ENCODE measurements around the gene ENTPD8. TPM values are rescaled to one million over a fixed set of nuclear protein-coding genes. Genes with fewer than 3 reads are reported as not detected.
"Not testable (repeated sequence)": the region's sequence is repeated elsewhere in the genome, so short reads cannot be mapped to it uniquely, and the experiment has no call there.

The ENTPD8 gene
- total and polyA plus RNA-seq, 5 experiments from 2014 or later: not detected

DNA sequence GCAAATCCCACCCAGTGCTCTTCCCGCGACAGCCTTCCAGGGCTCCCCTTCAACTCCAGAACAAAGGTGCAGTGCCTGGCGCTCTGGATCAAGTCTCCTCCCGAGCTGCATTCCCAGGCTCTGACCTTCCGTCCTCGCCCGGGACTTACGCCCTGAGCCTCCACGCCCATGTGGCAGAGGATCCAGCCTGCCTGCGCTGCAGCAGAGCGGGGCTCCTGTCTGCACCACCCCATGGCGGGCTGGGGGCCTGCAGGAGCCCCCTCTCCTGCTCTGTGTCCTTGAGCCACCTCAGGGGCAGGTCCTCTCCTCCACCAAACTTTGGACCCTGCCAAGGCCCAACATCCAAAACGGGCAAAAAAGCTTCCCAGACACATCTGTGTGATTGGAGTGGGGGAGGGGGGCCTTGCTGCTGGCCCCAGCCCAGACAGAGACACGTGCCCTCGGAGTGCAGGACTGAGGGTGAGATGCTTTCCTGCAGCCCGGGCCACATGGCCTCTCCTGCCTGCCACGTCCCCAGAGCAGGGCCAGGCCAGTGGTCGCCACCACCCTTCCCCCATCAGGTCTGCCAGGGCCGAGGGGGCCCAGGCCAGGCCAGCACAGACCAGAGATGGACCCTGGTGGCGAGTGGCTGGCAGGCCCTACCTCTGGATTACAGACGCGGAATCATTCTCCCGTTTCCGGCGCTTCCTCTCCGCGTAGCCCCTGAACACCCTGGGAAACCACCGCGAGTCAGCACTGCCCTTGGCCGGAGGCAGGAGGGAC, 13.6 kb upstream of the ENTPD8 start:
- Mint-ChIP-seq H3K27ac (peak overlapping the region in 1 of 10 donors; percentile 49), H3K9me3 (peaks cover 0 to 11% (median 0%) of the 10 kb centered on the region in 9 donors), H3K4me3 (peak overlapping the region in 7 of 10 donors; percentile 7 to 66 (median 39)), H3K27me3 (no peaks in the 10 kb centered on the region), H3K36me3 (peaks cover 0 to 8% (median 7%) of the 10 kb centered on the region in 3 donors), H3K4me1 (peaks cover 4 to 54% (median 35%) of the 10 kb centered on the region in 4 donors)
- POLR2A ChIA-PET: no interaction called here
- DNase-seq: peak in 3 of 10 donors; percentile 1 to 53 (median 7)
- ATAC-seq: no peak

DNA sequence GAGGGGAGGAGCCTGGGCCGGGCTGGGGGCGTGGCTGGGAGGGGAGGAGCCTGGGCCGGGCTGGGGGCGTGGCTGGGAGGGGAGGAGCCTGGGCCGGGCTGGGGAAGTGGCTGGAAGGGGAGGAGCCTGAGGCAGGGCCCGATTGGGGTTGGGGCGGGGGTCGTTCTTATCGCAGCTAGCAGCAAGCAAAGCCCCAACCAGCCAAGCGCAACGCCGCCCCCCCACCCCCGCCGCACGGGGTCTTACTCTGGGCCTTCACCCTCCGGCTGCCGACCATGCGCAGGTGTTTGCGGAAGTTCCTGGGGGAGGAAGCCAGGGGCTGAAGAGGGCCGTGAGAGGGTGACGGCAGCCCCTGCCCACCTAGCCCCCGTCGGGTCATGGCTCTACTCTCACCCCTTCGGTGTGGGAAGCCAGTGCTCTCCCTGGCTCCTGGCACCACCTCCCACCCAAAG, 13.0 kb upstream of the ENTPD8 start:
- H3K9me3 Mint-ChIP-seq: peaks cover 0 to 11% (median 0%) of the 10 kb centered on the region in 9 donors
- peak overlapping the region in 7 of 10 donors; percentile 7 to 66 (median 39) for H3K4me3 Mint-ChIP-seq
- H3K4me1 Mint-ChIP-seq: peaks cover 4 to 55% (median 32%) of the 10 kb centered on the region in 4 donors
- no peaks in the 10 kb centered on the region for H3K27me3 Mint-ChIP-seq
- no peak overlapping the region for H3K27ac Mint-ChIP-seq
- peaks cover 0 to 13% (median 10%) of the 10 kb centered on the region in 3 donors for H3K36me3 Mint-ChIP-seq
- peak in 5 of 10 donors; percentile 15 to 75 (median 36) for DNase-seq
- POLR2A ChIA-PET: interaction anchor here (1.0 kb wide), 1 partner anchor 9 kb away, joined by 3 read pairs; no protein-coding TSS in a partner anchor
- no peak for ATAC-seq

DNA sequence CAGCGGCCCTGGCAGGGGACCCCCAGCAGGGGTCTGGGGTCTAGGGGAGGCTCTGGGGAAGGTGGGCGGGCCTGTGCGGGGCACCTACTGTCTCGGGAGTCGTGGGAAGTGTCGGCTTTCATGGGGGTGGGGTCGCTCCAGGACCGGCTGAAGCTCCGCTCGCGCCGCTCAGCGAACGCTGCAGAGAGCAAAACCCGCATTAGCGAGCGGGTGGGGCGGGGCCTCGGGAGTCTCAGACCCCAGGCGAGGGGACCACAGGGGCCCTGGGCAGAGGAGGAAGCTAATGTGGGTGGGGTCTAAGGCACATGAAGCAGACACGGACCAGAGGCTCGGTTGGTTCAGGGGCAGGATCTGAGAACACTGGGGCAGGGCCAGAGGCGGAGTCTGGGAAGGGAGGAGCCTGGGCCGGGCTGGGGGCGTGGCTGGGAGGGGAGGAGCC, 12.5 kb upstream of the ENTPD8 start:
- Mint-ChIP-seq H3K27me3 (no peaks in the 10 kb centered on the region), H3K4me3 (peak overlapping the region in 3 of 10 donors; percentile 10 to 65 (median 27)), H3K36me3 (peaks cover 0 to 16% (median 10%) of the 10 kb centered on the region in 3 donors), H3K9me3 (peaks cover 0 to 11% (median 0%) of the 10 kb centered on the region in 9 donors), H3K4me1 (peaks cover 4 to 56% (median 32%) of the 10 kb centered on the region in 4 donors), H3K27ac (peak overlapping the region in 5 of 10 donors; percentile 25 to 73 (median 41))
- POLR2A ChIA-PET: interaction anchor here (0.5 to 1.0 kb wide), 3 partner anchors 8 to 28 kb away, joined by 3 read pairs; no protein-coding TSS in a partner anchor
- ATAC-seq: peak in 1 of 2 donors; percentile 30
- peak in 6 of 10 donors; percentile 40 to 66 (median 54) for DNase-seq

DNA sequence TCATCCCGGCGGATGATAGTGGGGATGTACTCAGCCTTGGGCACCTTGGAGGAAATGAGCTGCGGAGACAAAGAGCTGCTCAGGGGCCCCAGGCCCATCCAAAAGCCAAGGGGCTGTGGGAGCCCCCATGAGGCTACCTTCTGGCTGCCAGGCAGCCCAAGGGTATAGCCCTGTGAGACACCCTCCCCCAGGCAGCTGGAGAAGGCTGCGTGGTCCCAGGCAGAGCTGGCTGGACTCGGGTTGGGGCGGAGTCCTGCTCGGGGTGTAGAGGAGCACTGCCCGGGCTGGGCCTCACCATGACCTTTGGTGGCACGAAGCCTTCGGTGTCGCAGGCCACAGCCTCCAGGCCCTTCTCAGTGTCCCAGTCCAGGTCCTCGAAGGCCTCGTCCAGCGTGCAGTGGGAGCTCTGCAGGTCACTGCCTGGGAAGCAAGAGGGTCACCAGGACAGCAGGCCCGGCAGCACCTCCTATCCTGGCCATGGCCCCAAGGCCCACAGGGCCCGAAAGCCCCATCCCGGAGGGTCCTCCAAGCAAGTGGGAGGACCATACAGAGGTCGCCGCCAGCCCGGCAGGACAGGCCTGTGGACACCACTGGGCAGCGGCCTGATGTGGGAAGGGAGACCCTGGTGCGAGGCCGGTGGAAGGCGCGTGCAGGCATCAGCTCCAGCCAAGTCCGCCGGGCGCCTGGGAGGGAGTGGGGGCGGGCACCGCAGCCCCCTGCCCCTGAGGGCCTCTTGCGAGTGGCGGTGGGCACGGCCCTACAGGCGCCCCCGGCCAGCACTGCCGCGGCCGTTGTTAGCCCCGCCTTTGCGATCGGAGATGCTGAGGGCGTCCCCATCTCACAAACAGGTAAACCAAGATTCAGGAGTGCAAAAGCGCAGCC, 11.8 kb upstream of the ENTPD8 start:
- H3K36me3 Mint-ChIP-seq: peaks cover 0 to 18% (median 10%) of the 10 kb centered on the region in 3 donors
- H3K9me3 Mint-ChIP-seq: peaks cover 0 to 11% (median 0%) of the 10 kb centered on the region in 9 donors
- peaks cover 4 to 56% (median 32%) of the 10 kb centered on the region in 4 donors for H3K4me1 Mint-ChIP-seq
- POLR2A ChIA-PET: interaction anchor here (0.5 to 1.0 kb wide), 4 partner anchors 8 to 28 kb away, joined by 3 read pairs; no protein-coding TSS in a partner anchor
- peak overlapping the region in 2 of 10 donors; percentile 43 to 47 for H3K27ac Mint-ChIP-seq
- no peaks in the 10 kb centered on the region for H3K27me3 Mint-ChIP-seq
- peak overlapping the region in 3 of 10 donors; percentile 43 to 65 (median 51) for H3K4me3 Mint-ChIP-seq
- no peak for ATAC-seq
- DNase-seq: peak in 3 of 10 donors; percentile 3 to 45 (median 9)

DNA sequence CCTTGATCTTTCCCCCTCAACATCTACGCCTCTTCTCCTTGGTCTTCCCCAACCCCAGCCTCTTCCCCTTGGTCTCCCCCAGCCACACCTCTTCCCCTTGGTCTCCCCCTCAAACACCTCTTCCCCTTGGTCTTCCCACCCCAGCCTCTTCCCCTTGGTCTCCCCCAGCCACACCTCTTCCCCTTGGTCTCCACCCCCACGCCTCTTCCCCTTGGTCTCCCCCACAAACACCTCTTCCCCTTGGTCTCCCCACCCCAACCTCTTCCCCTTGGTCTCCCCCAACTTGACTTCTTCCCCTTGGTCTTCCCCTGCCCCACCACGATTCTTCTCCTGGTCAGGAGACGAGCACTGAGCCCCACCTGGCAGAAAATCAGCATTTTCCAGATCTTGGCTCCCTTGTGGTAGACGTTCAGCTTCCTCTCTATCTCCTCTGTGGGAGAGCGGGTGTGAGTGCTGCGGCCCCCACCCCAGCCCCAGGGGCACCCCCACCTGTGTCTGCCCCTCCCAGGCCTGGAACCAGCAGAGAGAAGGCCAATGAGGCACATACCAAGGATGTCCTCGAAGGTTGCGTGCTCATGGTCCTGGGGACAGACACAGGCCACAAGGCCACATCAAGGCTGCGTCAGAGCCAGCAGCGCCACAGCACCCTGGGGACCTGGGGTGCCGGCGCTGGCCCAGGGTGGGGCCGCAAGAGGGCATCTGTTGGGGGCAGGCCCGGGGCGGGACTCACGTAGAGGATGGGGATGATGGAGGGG, 11.0 kb upstream of the ENTPD8 start:
- peak overlapping the region in 6 of 10 donors; percentile 2 to 78 (median 51) for H3K4me3 Mint-ChIP-seq
- peaks cover 0 to 20% (median 10%) of the 10 kb centered on the region in 3 donors for H3K36me3 Mint-ChIP-seq
- DNase-seq (peak in 3 of 10 donors; percentile 1 to 53 (median 2)), ATAC-seq (no peak)
- peaks cover 4 to 57% (median 34%) of the 10 kb centered on the region in 4 donors for H3K4me1 Mint-ChIP-seq
- H3K9me3 Mint-ChIP-seq: peaks cover 0 to 11% (median 0%) of the 10 kb centered on the region in 9 donors
- H3K27ac Mint-ChIP-seq: peak overlapping the region; percentile 37 to 99 (median 74)
- POLR2A ChIA-PET: interaction anchor here (0.6 to 0.7 kb wide), 2 partner anchors 11 to 64 kb away, joined by 3 to 4 read pairs; no protein-coding TSS in a partner anchor
- no peaks in the 10 kb centered on the region for H3K27me3 Mint-ChIP-seq

DNA sequence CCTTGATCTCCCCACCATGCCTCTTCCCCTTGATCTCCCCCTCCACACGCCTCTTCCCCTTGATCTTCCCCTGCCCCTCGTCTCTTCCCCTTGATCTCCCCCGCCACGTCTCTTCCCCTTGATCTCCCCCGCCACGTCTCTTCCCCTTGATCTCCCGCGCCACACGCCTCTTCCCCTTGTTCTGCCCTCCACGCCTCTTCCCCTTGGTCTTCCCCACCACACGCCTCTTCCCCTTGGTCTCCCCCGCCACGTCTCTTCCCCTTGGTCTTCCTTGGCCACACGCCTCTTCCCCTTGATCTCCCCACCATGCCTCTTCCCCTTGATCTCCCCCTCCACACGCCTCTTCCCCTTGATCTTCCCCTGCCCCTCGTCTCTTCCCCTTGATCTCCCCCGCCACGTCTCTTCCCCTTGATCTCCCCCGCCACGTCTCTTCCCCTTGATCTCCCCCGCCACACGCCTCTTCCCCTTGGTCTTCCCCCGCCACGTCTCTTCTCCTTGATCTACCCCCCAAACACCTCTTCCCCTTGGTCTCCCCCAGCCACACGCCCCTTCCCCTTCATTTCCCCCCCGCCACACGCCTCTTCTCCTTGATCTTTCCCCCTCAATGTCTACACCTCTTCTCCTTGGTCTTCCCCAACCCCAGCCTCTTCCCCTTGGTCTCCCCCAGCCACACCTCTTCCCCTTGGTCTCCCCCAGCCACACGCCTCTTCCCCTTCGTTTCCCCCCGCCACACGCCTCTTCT, 10.3 kb upstream of the ENTPD8 start:
- Mint-ChIP-seq H3K36me3 (peaks cover 0 to 20% (median 10%) of the 10 kb centered on the region in 3 donors), H3K9me3 (peaks cover 0 to 11% (median 0%) of the 10 kb centered on the region in 9 donors), H3K4me1 (peaks cover 6 to 55% (median 31%) of the 10 kb centered on the region in 4 donors), H3K4me3 (peak overlapping the region in 5 of 10 donors; percentile 51 to 78 (median 59)), H3K27ac (peak overlapping the region in 7 of 10 donors; percentile 76 to 99 (median 94))
- POLR2A ChIA-PET, H3K27me3 Mint-ChIP-seq: not testable (repeated sequence)
- ATAC-seq (peak; percentile 49 to 52), DNase-seq (peak in 6 of 10 donors; percentile 0 to 76 (median 52))

DNA sequence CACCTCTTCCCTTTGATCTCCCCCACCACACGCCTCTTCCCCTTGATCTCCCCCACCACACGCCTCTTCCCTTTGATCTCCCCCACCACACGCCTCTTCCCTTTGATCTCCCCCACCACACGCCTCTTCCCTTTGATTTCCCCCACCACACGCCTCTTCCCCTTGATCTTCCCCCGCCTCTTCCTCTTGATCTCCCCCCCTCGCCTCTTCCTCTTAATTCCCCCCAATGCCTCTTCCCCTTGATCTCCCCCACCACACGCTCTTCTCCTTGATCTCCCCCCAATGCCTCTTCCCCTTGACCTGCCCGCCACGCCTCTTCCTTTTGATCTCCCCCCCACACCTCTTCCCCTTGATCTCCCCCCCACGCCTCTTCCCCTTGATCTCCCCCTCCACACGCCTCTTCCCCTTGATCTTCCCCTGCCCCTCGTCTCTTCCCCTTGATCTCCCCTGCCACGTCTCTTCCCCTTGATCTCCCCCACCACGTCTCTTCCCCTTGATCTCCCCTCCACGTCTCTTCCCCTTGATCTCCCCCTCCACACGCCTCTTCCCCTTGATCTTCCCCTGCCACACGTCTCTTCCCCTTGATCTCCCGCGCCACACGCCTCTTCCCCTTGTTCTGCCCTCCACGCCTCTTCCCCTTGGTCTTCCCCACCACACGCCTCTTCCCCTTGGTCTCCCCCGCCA, 9.5 kb upstream of the ENTPD8 start:
- DNase-seq (peak; percentile 38 to 90 (median 78)), ATAC-seq (peak; percentile 59 to 69)
- Mint-ChIP-seq H3K27ac (peak overlapping the region in 8 of 10 donors; percentile 76 to 99 (median 94)), H3K9me3 (peaks cover 0 to 11% (median 0%) of the 10 kb centered on the region in 9 donors), H3K36me3 (peaks cover 0 to 20% (median 8%) of the 10 kb centered on the region in 3 donors), H3K4me1 (peaks cover 5 to 48% (median 27%) of the 10 kb centered on the region in 4 donors), H3K4me3 (peak overlapping the region in 5 of 10 donors; percentile 18 to 78 (median 59))
- POLR2A ChIA-PET: interaction anchor here (1.6 kb wide), 1 partner anchor 9 kb away, joined by 4 read pairs; the partner anchor contains the start of gene NSMF
- H3K27me3 Mint-ChIP-seq: not testable (repeated sequence)

DNA sequence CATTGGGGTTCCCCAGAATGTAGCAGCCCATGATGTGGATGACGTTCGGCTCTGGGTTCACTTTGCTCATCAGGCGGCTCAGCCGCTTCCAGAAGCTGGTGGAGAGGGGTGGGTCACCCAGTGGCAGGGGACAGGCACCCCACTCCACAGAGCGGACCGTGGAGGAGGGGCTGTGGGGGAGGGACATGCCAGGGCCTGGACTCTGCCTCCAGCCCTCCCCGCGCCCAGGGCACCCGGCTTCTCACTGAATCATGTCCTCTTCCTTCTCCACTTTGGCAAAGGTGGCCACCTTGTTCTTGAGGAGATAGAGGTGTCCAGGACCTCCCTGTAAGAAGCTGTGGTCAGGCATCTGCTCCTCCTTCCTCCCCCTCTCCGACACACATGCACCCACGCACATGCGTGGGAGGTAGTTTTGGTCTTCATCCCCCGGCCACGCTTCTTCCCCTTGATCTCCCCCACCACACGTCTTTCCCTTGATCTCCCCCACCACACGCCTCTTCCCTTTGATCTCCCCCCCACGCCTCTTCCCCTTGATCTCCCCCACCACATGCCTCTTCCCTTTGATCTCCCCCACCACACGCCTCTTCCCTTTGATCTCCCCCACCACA, 8.9 kb upstream of the ENTPD8 start:
- H3K4me3 Mint-ChIP-seq: peak overlapping the region in 6 of 10 donors; percentile 13 to 78 (median 47)
- H3K27me3 Mint-ChIP-seq: no peaks in the 10 kb centered on the region
- ATAC-seq: peak; percentile 35 to 43
- peaks cover 0 to 20% (median 8%) of the 10 kb centered on the region in 3 donors for H3K36me3 Mint-ChIP-seq
- peak overlapping the region in 9 of 10 donors; percentile 76 to 99 (median 91) for H3K27ac Mint-ChIP-seq
- peaks cover 0 to 11% (median 0%) of the 10 kb centered on the region in 9 donors for H3K9me3 Mint-ChIP-seq
- POLR2A ChIA-PET: interaction anchor here (1.2 to 1.6 kb wide), 3 partner anchors 9 to 27 kb away, joined by 3 to 4 read pairs (median 3); partner anchors contain the start of genes EXD3, NOXA1 and NSMF
- peak in 9 of 10 donors; percentile 35 to 85 (median 72) for DNase-seq
- H3K4me1 Mint-ChIP-seq: peaks cover 8 to 52% (median 32%) of the 10 kb centered on the region in 4 donors

DNA sequence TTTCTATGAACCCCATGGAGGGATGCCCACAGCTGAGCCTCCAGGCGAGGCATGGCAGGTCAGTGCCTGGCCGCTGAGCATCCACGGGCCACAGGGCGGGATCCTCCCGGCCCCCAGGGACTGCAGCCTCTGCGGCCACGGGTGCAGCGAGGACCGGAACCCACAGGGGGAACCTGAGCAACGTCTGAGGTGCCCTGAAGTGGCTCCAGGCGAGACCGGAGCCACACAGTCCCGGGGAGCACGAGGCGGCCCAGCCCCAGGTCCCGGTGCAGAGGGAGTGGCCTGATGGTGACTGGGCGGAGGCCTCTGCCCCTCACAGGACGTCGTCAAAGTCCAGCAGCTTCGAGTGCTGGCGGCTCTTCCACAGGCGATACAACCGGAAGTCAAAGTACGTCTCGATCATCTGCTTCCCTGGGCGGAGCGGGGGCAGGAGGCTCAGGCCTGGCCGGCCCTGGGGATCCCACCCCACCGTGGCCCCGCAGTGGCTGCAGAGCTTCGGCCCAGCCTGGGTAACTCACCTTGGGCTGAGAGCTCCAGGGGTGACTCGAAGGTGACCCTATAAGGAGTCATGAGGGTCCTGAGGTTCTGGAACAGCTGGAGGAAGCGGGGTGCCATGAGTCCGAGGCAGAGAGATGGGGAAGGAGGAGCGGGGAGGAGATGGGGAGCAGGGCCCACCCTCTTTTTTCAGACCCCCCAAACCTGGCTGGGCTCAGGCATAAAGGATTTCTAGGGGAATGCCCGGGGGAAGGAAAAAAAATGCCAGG, 8.1 kb upstream of the ENTPD8 start:
- Mint-ChIP-seq H3K27ac (peak overlapping the region in 6 of 10 donors; percentile 27 to 99 (median 68)), H3K27me3 (peaks cover 0 to 6% (median 0%) of the 10 kb centered on the region in 5 donors), H3K36me3 (peaks cover 0 to 20% (median 8%) of the 10 kb centered on the region in 3 donors), H3K4me3 (peak overlapping the region in 3 of 10 donors; percentile 6 to 22 (median 14)), H3K4me1 (peaks cover 8 to 49% (median 34%) of the 10 kb centered on the region in 4 donors), H3K9me3 (peaks cover 0 to 9% (median 0%) of the 10 kb centered on the region in 9 donors)
- DNase-seq: peak in 1 of 10 donors; percentile 61
- POLR2A ChIA-PET: interaction anchor here (1.2 to 1.6 kb wide), 3 partner anchors 10 to 26 kb away, joined by 3 to 4 read pairs (median 3); partner anchors contain the start of genes EXD3, NOXA1 and NSMF
- no peak for ATAC-seq

Data from naive thymus-derived CD8-positive, alpha-beta T cell (primary cell).